CD4-positive, alpha-beta T cell treated with Interleukin-17A for 1 hour (primary cell): ENCODE data around the gene NONO.
A peak's percentile ranks its signal among the peaks of the same experiment; 100 is the strongest.
"Not testable (repeated sequence)": the region's sequence is repeated elsewhere in the genome, so short reads cannot be mapped to it uniquely, and the experiment has no call there.

Source experiments
- DNase-seq: peaks from one replicate; pipeline ENCODE4 v3.0.0-alpha.2; 2020

NONO gene

GRCh38 chrX:71283403-71284143 is at the start of gene NONO:
NONO (plus strand) TSS chrX:71283635; CDS start chrX:71290638, 7,003 bp downstream.
- peak; percentile 97 for DNase-seq

GRCh38 chrX:71235482-71235881 is 48.0 kb upstream of the NONO start:
- DNase-seq, result no peak

GRCh38 chrX:71236836-71237235 is 46.6 kb upstream of the NONO start:
- no peak for DNase-seq

GRCh38 chrX:71239781-71240180 is 43.7 kb upstream of the NONO start:
- DNase-seq, result no peak

GRCh38 chrX:71241301-71241700 is 42.1 kb upstream of the NONO start:
- DNase-seq, result no peak

GRCh38 chrX:71244359-71245128 is 38.9 kb upstream of the NONO start:
- no peak for DNase-seq

GRCh38 chrX:71245159-71245558 is 38.3 kb upstream of the NONO start:
- no peak for DNase-seq

GRCh38 chrX:71250841-71251240 is 32.6 kb upstream of the NONO start:
- DNase-seq, result no peak

GRCh38 chrX:71251466-71251973 is 31.9 kb upstream of the NONO start:
- no peak for DNase-seq

GRCh38 chrX:71252221-71252620 is 31.2 kb upstream of the NONO start:
- DNase-seq, result no peak

GRCh38 chrX:71253253-71254091 is 30.0 kb upstream of the NONO start:
- peak; percentile 48 for DNase-seq

- peak; percentile 86 for DNase-seq
Observed at GRCh38 chrX:71254092-71254963, 29.1 kb upstream of the NONO start, which contains the start of gene ZMYM3. ZMYM3 (minus strand) TSS chrX:71254140; CDS start chrX:71253255, 885 bp downstream.

- no peak for DNase-seq
Observed at GRCh38 chrX:71256051-71256450, 27.4 kb upstream of the NONO start.

GRCh38 chrX:71256856-71257255 is 26.6 kb upstream of the NONO start:
- no peak for DNase-seq

- DNase-seq, result not testable (repeated sequence)
Observed at GRCh38 chrX:71268624-71269023, 14.8 kb upstream of the NONO start.

- no peak for DNase-seq
Observed at GRCh38 chrX:71269801-71270395, 13.5 kb upstream of the NONO start.

GRCh38 chrX:71272313-71272712 is 11.1 kb upstream of the NONO start:
- DNase-seq, result not testable (repeated sequence)

- DNase-seq, result not testable (repeated sequence)
Observed at GRCh38 chrX:71281300-71281699, 2.1 kb upstream of the NONO start.

- DNase-seq, result peak; percentile 75
Observed at GRCh38 chrX:71282514-71283402, 677 bp upstream of the NONO start.

GRCh38 chrX:71285929-71286328 is 2.5 kb downstream of the NONO start:
- DNase-seq, result no peak
